Ectodermal cell (in vitro differentiated cells): Measurements from ENCODE around the gene KRTAP5-9.
"Not testable (repeated sequence)": the region's sequence is repeated elsewhere in the genome, so short reads cannot be mapped to it uniquely, and the experiment has no call there.

Experiments
- H3K27ac ChIP-seq: 2 replicates; pipeline ENCODE4 v1.7.0; 2013; ENCODE audit warnings: mild to moderate bottlenecking, low read depth, low read length; ENCODE audit not compliant: insufficient read depth, poor library complexity, severe bottlenecking
- H3K27me3 ChIP-seq: 2 replicates; pipeline ENCODE4 v1.7.0; 2013; ENCODE audit warnings: mild to moderate bottlenecking, low read length; ENCODE audit not compliant: insufficient read depth, control insufficient read depth, poor library complexity, severe bottlenecking
- H3K36me3 ChIP-seq: one replicate; pipeline ENCODE4 v1.7.0; 2013; ENCODE audit warnings: low read length; ENCODE audit not compliant: control insufficient read depth, insufficient read depth
- H3K4me1 ChIP-seq: one replicate; pipeline ENCODE4 v1.7.0; 2013; ENCODE audit warnings: low read length; ENCODE audit not compliant: control insufficient read depth, insufficient read depth
- H3K4me3 ChIP-seq: 2 replicates; pipeline ENCODE4 v1.7.0; 2013; ENCODE audit warnings: low read depth, low read length, control low read depth; ENCODE audit not compliant: insufficient read depth
- H3K9me3 ChIP-seq: 2 replicates; pipeline ENCODE4 v1.7.0; 2013; ENCODE audit warnings: mild to moderate bottlenecking, low read length, moderate library complexity; ENCODE audit not compliant: control insufficient read depth
- WGBS, 2 experiments: methylation state at CpG; one replicate each; pipeline ENCODE4 v1.1.7; 2013; ENCODE audit warnings: missing lambda C conversion rate in 2 of 2; 5-methylcytosine and 5-hydroxymethylcytosine counted together

The KRTAP5-9 gene

DNA sequence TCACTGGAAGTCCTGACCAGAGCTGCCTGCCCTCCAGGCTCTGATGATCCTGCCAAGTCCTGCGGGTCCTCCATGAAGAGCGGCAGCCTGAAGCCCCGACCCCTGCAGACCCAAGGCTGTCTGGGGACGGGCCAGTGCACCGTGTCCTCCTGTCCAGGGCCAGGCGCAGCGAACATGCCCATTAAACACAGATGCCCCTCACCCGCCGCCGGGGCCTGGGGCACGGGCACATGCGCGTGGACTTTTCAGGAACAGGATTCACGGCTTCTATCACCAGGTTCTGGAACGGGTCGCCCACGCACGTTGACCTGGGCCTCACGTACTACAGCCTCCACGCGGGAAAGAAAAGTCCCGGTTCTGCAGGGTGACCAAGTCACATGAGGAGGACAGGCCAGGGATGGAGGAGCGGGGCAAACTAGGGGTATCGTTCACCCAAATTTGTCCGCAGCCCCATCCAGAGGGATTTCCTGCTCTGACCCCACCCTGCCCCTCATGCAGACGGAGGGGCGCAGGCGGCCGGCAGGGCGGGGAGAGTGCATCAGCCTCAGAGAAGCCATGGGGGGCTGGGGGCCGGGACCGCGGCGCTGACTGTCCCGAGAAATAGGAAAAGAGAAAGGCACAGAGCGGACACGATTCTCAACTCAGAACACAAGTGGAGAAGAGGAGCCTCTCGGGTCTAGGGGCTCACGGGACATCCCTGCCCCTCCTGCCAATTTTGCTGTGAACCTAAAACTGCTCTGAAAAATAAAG, 23.1 kb downstream of the KRTAP5-9 start:
- H3K27ac ChIP-seq, H3K4me3 ChIP-seq, H3K9me3 ChIP-seq, H3K4me1 ChIP-seq, H3K36me3 ChIP-seq, H3K27me3 ChIP-seq: not testable (repeated sequence)
- WGBS, 2 experiments, result 92 to 93% methylated on average over 36 of the region's 39 CpGs

DNA sequence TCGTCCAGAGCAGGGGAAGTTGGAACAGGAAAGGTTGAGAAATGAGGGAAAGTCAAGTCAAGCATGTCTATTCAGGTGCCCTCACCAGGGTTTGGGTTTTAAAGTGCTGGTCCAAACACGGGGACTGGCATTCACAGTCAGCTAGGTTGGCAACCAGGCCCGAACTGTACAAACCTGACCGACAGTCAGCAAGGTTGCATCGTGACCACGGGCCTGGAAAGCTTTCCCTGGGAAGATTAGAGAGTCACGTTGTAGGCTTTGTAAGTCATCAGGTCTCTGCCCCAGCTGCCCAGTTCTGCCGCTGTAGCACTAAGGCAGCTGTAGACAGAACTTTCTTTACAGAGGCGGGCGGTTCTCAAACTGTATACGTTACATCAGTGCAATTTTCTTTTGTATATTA, 24.6 kb downstream of the KRTAP5-9 start:
- H3K4me3 ChIP-seq, result no peak overlapping the region
- no peaks in the 10 kb centered on the region for H3K27me3 ChIP-seq
- no peaks in the 10 kb centered on the region for H3K9me3 ChIP-seq
- H3K4me1 ChIP-seq, result no peaks in the 10 kb centered on the region
- WGBS, 2 experiments, result 92 to 94% methylated on average over 11 of the region's 11 CpGs
- no peak overlapping the region for H3K27ac ChIP-seq
- H3K36me3 ChIP-seq, result no peaks in the 10 kb centered on the region

DNA sequence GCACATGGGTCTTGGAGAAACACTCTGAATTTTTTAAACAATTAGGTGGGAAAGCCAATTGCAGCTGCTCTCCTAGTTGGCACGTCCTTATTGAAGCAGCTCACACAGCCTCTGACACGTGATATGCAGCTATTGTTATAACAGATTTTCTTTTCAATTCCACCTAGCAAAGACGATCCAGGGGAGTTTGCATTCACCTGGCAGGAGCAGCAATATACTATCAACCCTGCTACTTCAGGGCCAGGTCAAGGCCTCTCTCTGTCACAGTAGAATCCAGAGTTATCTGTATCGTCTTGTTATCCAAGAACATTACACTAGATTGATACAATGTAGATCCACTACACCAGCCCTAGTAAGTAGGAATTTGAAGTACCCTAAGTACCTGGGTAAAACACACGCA, 26.2 kb downstream of the KRTAP5-9 start:
- H3K36me3 ChIP-seq, result no peaks in the 10 kb centered on the region

DNA sequence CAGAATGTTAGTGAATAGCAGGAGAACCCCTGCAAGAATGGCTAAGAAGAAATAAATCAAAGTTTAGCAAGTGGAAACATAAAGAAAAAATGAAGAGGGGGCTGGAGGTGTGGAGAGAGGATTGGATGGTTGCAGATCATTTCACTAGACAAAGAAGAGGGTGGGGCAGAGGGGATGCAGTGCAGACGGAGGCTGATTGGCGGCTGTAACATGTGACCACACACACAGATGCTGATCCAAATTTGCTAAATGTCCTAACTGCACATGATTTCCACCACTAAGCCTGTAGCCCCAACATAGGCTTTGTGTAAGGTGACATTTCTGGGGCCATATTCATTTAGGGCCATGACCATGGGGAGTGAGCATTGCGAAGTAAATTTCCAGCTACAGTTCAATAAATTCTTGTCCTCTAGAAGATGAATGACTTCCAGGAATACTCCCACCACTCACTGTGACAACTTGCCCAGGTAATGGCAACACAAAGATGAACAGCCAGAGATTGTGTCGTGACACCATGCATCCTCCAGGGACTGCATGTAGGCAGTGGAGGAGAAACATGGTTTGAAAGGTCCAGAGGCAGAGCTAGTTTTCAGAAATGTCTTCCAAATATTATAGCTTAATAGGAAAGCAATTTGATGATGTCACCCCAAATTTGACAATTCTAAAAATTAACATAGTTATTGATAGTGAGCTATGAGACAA, 27.7 kb downstream of the KRTAP5-9 start:
- H3K4me3 ChIP-seq, result no peak overlapping the region
- no peaks in the 10 kb centered on the region for H3K4me1 ChIP-seq
- H3K36me3 ChIP-seq, result no peaks in the 10 kb centered on the region
- H3K9me3 ChIP-seq, result no peaks in the 10 kb centered on the region
- no peak overlapping the region for H3K27ac ChIP-seq
- 95 to 100% methylated on average over 4 of the region's 4 CpGs for WGBS, 2 experiments
- no peaks in the 10 kb centered on the region for H3K27me3 ChIP-seq

More for the DNA sequence above, 26.2 kb downstream of the KRTAP5-9 start:
- Histone ChIP-seq H3K27me3 (no peaks in the 10 kb centered on the region), H3K4me1 (no peaks in the 10 kb centered on the region), H3K9me3 (no peaks in the 10 kb centered on the region), H3K27ac (no peak overlapping the region), H3K4me3 (no peak overlapping the region)
- WGBS, 2 experiments, result 86 to 89% methylated on average over 5 of the region's 5 CpGs

GRCh38 chr11:71576688-71577465, 28.7 kb downstream of the KRTAP5-9 start:
- not testable (repeated sequence) for H3K27me3 ChIP-seq, H3K4me1 ChIP-seq, H3K36me3 ChIP-seq, H3K27ac ChIP-seq, H3K9me3 ChIP-seq, H3K4me3 ChIP-seq
- WGBS, 2 experiments, result 94 to 95% methylated on average over 33 to 38 of the region's 41 CpGs

GRCh38 chr11:71577469-71578004, 29.3 kb downstream of the KRTAP5-9 start:
- no peaks in the 10 kb centered on the region for H3K36me3 ChIP-seq
- WGBS, 2 experiments, result 92 to 94% methylated on average over 7 of the region's 7 CpGs
- no peaks in the 10 kb centered on the region for H3K9me3 ChIP-seq
- H3K27ac ChIP-seq, result no peak overlapping the region
- no peaks in the 10 kb centered on the region for H3K27me3 ChIP-seq
- no peaks in the 10 kb centered on the region for H3K4me1 ChIP-seq
- no peak overlapping the region for H3K4me3 ChIP-seq

GRCh38 chr11:71579513-71579912, 31.3 kb downstream of the KRTAP5-9 start:
- WGBS, 2 experiments, result 71 to 76% methylated on average over 7 of the region's 7 CpGs
- H3K27me3 ChIP-seq, H3K27ac ChIP-seq, H3K4me3 ChIP-seq, H3K9me3 ChIP-seq, H3K4me1 ChIP-seq, H3K36me3 ChIP-seq: not testable (repeated sequence)

GRCh38 chr11:71580057-71581003, 32.1 kb downstream of the KRTAP5-9 start:
- Histone ChIP-seq H3K27me3 (no peaks in the 10 kb centered on the region), H3K9me3 (no peaks in the 10 kb centered on the region), H3K4me3 (no peak overlapping the region), H3K27ac (no peak overlapping the region), H3K4me1 (no peaks in the 10 kb centered on the region), H3K36me3 (no peaks in the 10 kb centered on the region)
- 26 to 35% methylated on average over 8 of the region's 8 CpGs for WGBS, 2 experiments

DNA sequence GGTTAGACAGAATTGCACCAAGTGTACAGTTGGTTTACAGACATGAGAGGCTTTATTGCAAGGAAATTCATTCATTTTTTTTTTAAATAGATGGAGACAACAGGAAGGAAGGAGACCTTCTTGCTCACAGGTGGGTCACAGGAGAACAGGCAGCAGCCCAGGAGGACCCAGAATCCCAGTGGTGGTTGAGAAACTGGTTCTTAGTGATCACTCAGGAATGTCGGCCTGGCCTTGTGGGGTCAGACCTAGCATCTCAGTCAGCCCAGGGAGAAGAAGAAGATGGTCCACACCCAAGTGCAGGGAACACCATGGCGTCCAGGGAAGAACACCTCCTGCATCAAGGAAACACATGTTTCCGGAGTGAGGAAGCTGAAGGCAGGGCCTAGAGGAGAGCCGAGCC, 33.6 kb downstream of the KRTAP5-9 start:
- Histone ChIP-seq H3K27me3 (no peaks in the 10 kb centered on the region), H3K9me3 (no peaks in the 10 kb centered on the region), H3K4me3 (no peak overlapping the region), H3K4me1 (no peaks in the 10 kb centered on the region), H3K27ac (no peak overlapping the region), H3K36me3 (no peaks in the 10 kb centered on the region)
- WGBS, 2 experiments, result 91 to 95% methylated on average over 4 of the region's 4 CpGs
